Caco-2 (cell line): ENCODE results near the gene PPP1R7. TPM values are rescaled to one million over a fixed set of nuclear protein-coding genes. Genes with fewer than 3 reads are reported as not detected.

Experiments
- BruUV-seq: library from RNA; stranded (reverse); fragments of 400-500 nt; replicated peaks from 2 replicates; lab custom pipeline; 2021; lab: Mats Ljungman, UMichigan
- CTCF ChIA-PET: fragments of 300-600 bp; sonication (Branson Sonifier 250); formaldehyde crosslinking; loops from one replicate; lab custom pipeline; 2022; ENCODE audit warnings: antibody characterized with exemption; lab: Charles Lee
- POLR2A ChIA-PET: fragments of 300-600 bp; sonication (Branson Sonifier 250); formaldehyde crosslinking; loops from one replicate; lab custom pipeline; 2022; ENCODE audit warnings: antibody characterized with exemption; lab: Charles Lee
- DNase-seq, 2 experiments: peaks; one replicate each; pipeline versions ENCODE4 v3.0.0 to v3.0.0-alpha.2; 2020 to 2022
- H3K27me3 ChIP-seq: replicated peaks from 2 replicates; pipeline ENCODE4 v1.6.0; 2011; ENCODE audit warnings: low read length; ENCODE audit not compliant: control insufficient read depth, insufficient read depth
- H3K36me3 ChIP-seq: 2 replicates; pipeline ENCODE4 v1.5.1; 2011; ENCODE audit warnings: low read length; ENCODE audit not compliant: control insufficient read depth, insufficient read depth
- H3K4me1 ChIP-seq: fragments of 250-450 bp; sonication (Bioruptor Pico); 2 replicates; pipeline ENCODE4 v1.5.1; 2020; ENCODE audit warnings: mild to moderate bottlenecking
- H3K4me3 ChIP-seq: 2 replicates; pipeline ENCODE4 v1.5.1; 2011; ENCODE audit warnings: low read depth, mild to moderate bottlenecking, control low read depth, low read length
- H3K9me3 ChIP-seq: fragments of 250-450 bp; sonication (Bioruptor Pico); 2 replicates; pipeline ENCODE4 v1.5.1; 2020; ENCODE audit warnings: mild to moderate bottlenecking, moderate library complexity
- H3K27ac Mint-ChIP-seq: one replicate; pipeline ENCODE4 v1.8.0; 2022; ENCODE audit warnings: mixed read lengths; ENCODE audit not compliant: unreplicated experiment
- H3K27me3 Mint-ChIP-seq: one replicate; pipeline ENCODE4 v1.8.0; 2022; ENCODE audit warnings: mixed read lengths; ENCODE audit not compliant: insufficient read depth, unreplicated experiment
- H3K36me3 Mint-ChIP-seq: one replicate; pipeline ENCODE4 v1.8.0; 2022; ENCODE audit warnings: mild to moderate bottlenecking, mixed read lengths; ENCODE audit not compliant: insufficient read depth, unreplicated experiment
- H3K4me1 Mint-ChIP-seq: one replicate; pipeline ENCODE4 v1.8.0; 2022; ENCODE audit warnings: low read depth, mixed read lengths; ENCODE audit not compliant: unreplicated experiment
- H3K4me3 Mint-ChIP-seq: one replicate; pipeline ENCODE4 v1.8.0; 2022; ENCODE audit warnings: mild to moderate bottlenecking, moderate library complexity, mixed read lengths; ENCODE audit not compliant: unreplicated experiment
- H3K9me3 Mint-ChIP-seq: one replicate; pipeline ENCODE4 v1.8.0; 2022; ENCODE audit warnings: mixed read lengths; ENCODE audit not compliant: unreplicated experiment
- intact Hi-C: fragments of 100-400 bp; cut with micrococcal nuclease; formaldehyde crosslinking; loops from one replicate; pipeline ENCODE4 v1.10.0; 2022; ENCODE audit not compliant: unreplicated experiment
- total RNA-seq: library from RNA; stranded (reverse); gene quantifications from 2 replicates; pipeline ENCODE4 v1.2.3, GENCODE V29; 2022
- TF ChIP-seq, protein P1 (sequence below), 2 experiments: fragments of 200-600 bp in 1 of 2; IDR thresholded peaks; 1 replicate in 1 of 2; 2 replicates in 1 of 2; pipeline versions ENCODE4 v1.5.1 to v1.8.0; 2011 to 2022; ENCODE audit warnings: antibody characterized with exemption in 1 of 2, control low read depth in 1 of 2, inconsistent platforms in 1 of 2, low read depth in 1 of 2, low read length in 1 of 2, mild to moderate bottlenecking in 1 of 2, moderate library complexity in 1 of 2; ENCODE audit not compliant: insufficient read depth in 1 of 2, severe bottlenecking in 1 of 2, unreplicated experiment in 1 of 2

PPP1R7 gene
- total RNA-seq, 1 experiment from 2014 or later: 32.5 TPM

DNA sequence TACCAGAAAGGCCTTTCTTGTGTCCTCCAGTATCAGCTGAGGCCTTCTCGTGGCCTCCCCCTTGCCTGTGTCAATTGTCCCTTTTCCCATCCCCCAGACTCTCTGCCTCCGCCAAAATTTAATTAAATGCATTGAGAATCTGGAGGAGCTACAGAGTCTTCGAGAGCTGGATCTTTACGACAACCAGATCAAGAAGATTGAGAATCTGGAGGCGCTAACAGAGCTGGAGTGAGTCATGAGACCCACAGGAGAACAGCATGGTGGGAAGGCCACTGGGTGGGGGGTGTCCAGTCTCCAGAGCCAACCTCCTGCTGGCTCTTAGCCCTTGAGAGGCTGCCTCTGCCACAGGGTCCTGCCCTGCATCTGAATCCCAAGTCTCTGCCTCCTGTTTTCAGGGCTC, 8.8 kb downstream of the PPP1R7 start:
- no peaks in the 10 kb centered on the region for H3K4me1 Mint-ChIP-seq
- no peaks in the 10 kb centered on the region for H3K9me3 Mint-ChIP-seq
- H3K27ac Mint-ChIP-seq: no peak overlapping the region
- BruUV-seq: no TSS peak
- DNase-seq: no peak
- no peaks in the 10 kb centered on the region for H3K4me1 ChIP-seq
- CTCF ChIA-PET: no interaction called here
- TF ChIP-seq, protein P1, sequence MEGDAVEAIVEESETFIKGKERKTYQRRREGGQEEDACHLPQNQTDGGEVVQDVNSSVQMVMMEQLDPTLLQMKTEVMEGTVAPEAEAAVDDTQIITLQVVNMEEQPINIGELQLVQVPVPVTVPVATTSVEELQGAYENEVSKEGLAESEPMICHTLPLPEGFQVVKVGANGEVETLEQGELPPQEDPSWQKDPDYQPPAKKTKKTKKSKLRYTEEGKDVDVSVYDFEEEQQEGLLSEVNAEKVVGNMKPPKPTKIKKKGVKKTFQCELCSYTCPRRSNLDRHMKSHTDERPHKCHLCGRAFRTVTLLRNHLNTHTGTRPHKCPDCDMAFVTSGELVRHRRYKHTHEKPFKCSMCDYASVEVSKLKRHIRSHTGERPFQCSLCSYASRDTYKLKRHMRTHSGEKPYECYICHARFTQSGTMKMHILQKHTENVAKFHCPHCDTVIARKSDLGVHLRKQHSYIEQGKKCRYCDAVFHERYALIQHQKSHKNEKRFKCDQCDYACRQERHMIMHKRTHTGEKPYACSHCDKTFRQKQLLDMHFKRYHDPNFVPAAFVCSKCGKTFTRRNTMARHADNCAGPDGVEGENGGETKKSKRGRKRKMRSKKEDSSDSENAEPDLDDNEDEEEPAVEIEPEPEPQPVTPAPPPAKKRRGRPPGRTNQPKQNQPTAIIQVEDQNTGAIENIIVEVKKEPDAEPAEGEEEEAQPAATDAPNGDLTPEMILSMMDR (IDR thresholded peaks at IDR 0.05; ENCODE audit: insufficient read depth in 1 of 2, low read depth in 1 of 2, low read length in 1 of 2, severe bottlenecking in 1 of 2, unreplicated experiment in 1 of 2): no peak
- H3K9me3 ChIP-seq: no peaks in the 10 kb centered on the region
- POLR2A ChIA-PET: no interaction called here
- no peaks in the 10 kb centered on the region for H3K27me3 Mint-ChIP-seq
- no peak overlapping the region for H3K4me3 Mint-ChIP-seq
- no peak overlapping the region for H3K4me3 ChIP-seq
- no peaks in the 10 kb centered on the region for H3K36me3 ChIP-seq
- H3K36me3 Mint-ChIP-seq: no peaks in the 10 kb centered on the region
- no peaks in the 10 kb centered on the region for H3K27me3 ChIP-seq
- intact Hi-C loops: no loop called here

DNA sequence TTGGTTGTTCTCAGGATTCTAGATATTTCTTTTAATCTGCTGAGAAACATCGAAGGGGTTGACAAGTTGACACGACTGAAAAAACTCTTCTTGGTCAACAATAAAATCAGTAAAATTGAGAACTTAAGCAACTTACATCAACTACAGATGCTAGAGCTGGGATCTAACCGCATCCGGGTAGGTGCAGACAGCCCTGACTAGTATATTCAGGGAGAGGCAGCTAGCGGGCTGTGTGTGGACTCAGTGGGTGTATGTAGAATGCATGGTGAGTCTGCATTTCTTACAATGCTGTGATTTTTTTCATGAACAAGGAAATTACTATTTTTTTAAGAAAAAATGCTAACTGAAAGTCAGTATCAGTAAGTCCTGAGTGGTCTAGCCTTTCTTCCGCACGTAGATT, 10.1 kb downstream of the PPP1R7 start:
- H3K27me3 Mint-ChIP-seq: no peaks in the 10 kb centered on the region
- Histone ChIP-seq H3K36me3 (no peaks in the 10 kb centered on the region), H3K27me3 (no peaks in the 10 kb centered on the region), H3K4me3 (no peak overlapping the region), H3K9me3 (no peaks in the 10 kb centered on the region), H3K4me1 (no peaks in the 10 kb centered on the region)
- no peak for DNase-seq
- intact Hi-C loops: no loop called here
- H3K9me3 Mint-ChIP-seq: no peaks in the 10 kb centered on the region
- CTCF ChIA-PET: no interaction called here
- POLR2A ChIA-PET: no interaction called here
- no peak overlapping the region for H3K4me3 Mint-ChIP-seq
- BruUV-seq: no TSS peak
- no peaks in the 10 kb centered on the region for H3K4me1 Mint-ChIP-seq
- no peak overlapping the region for H3K27ac Mint-ChIP-seq
- TF ChIP-seq, protein P1 (IDR thresholded peaks at IDR 0.05; ENCODE audit: insufficient read depth in 1 of 2, low read depth in 1 of 2, low read length in 1 of 2, severe bottlenecking in 1 of 2, unreplicated experiment in 1 of 2): no peak
- H3K36me3 Mint-ChIP-seq: no peaks in the 10 kb centered on the region

DNA sequence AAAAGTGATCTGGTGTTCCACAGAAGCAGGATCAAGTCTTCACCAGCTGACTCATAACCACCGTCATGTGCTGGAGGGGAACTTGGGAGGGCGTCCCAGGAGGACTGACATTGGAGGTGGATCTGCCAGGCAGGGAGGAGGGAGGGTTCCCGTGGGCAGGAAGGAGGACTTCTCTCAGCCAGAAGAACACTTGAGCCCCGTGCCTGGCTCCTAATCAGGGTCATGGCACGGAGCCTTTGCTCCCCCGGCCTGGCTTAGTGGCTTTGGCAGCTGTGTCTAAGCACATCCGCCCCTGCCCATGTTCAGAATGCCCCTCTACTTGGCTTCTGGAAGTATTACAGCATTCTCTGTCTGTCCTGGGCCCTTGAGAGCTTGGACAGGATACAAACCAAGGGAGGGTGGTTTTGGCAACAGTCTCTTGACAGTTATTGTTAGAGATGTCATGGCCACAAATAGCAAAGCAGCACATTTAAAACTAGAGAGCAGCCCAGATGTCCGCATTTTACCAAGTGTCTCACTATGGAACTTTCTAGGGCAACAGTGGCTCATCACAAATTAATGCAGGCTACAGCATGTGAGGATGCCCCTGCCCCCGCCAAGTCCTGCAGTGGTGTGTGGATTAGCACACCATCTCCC, 11.5 kb downstream of the PPP1R7 start:
- H3K4me3 Mint-ChIP-seq: no peak overlapping the region
- no peak overlapping the region for H3K27ac Mint-ChIP-seq
- intact Hi-C loops: no loop called here
- no peaks in the 10 kb centered on the region for H3K27me3 ChIP-seq
- no peaks in the 10 kb centered on the region for H3K4me1 ChIP-seq
- CTCF ChIA-PET: no interaction called here
- no peaks in the 10 kb centered on the region for H3K4me1 Mint-ChIP-seq
- H3K4me3 ChIP-seq: no peak overlapping the region
- H3K36me3 ChIP-seq: no peaks in the 10 kb centered on the region
- TF ChIP-seq, protein P1 (IDR thresholded peaks at IDR 0.05; ENCODE audit: insufficient read depth in 1 of 2, low read depth in 1 of 2, low read length in 1 of 2, severe bottlenecking in 1 of 2, unreplicated experiment in 1 of 2): no peak
- POLR2A ChIA-PET: no interaction called here
- H3K36me3 Mint-ChIP-seq: no peaks in the 10 kb centered on the region
- BruUV-seq: no TSS peak
- no peak for DNase-seq
- H3K9me3 Mint-ChIP-seq: no peaks in the 10 kb centered on the region
- H3K9me3 ChIP-seq: no peaks in the 10 kb centered on the region
- H3K27me3 Mint-ChIP-seq: no peaks in the 10 kb centered on the region
